ENCODE results near the gene MTMR2.
A peak's percentile ranks its signal among the peaks of the same experiment; 100 is the strongest.
"Not testable (repeated sequence)": the region's sequence is repeated elsewhere in the genome, so short reads cannot be mapped to it uniquely, and the experiment has no call there.

The MTMR2 gene

DNA sequence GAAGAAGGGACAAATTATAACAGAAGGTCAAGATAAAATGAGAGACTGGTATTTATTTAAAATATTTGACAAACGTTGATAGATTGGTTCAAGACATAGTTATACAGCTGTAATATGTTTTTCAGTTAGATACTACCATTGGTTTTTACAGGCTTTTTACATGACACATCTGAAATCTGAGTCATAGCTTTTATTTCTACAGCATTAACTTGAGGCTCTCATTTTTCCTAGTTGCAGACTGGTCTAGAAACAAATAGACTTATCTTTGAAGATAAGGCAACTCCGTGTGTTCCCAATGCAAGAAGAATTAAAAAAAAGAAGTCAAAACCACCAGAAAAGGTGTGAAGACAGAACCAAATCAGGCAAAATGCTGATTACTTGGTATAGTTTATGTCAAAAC, 102.3 kb downstream of the MTMR2 start:
- peak; percentile 48 for DNase-seq (ENCODE audit: low read depth)
- TF ChIP-seq CTCF (conservative IDR thresholded peaks at IDR 0.05; ENCODE audit: control insufficient read depth, insufficient read depth, low read depth, low read length): no peak
- H3K4me3 ChIP-seq (ENCODE audit: control insufficient read depth, low read depth, low read length): no peak overlapping the region

DNA sequence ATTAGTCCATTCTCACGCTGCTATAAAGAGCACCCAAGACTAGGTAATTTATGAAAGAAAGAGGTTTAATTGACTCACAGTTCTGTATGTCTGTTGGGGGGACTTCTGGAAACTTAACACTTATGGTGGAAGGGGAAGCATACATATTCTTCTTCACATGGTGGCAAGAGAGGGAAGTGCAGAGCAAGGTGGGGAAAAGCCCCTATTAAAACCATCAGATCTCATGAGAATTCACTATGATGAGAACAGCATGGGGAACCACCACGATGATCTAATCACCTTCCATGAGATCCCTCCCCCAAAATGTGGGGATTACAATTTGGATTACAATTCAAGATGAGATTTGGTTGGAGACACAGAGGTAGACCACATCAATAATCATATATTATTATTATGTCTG, 107.9 kb downstream of the MTMR2 start:
- no peak for DNase-seq (ENCODE audit: low read depth)
- TF ChIP-seq CTCF (conservative IDR thresholded peaks at IDR 0.05; ENCODE audit: control insufficient read depth, insufficient read depth, low read depth, low read length): no peak
- no peak overlapping the region for H3K4me3 ChIP-seq (ENCODE audit: control insufficient read depth, low read depth, low read length)

GRCh38 chr11:95811052-95811451, 112.9 kb downstream of the MTMR2 start:
- not testable (repeated sequence) for H3K4me3 ChIP-seq (ENCODE audit: control insufficient read depth, low read depth, low read length); DNase-seq (ENCODE audit: low read depth)

GRCh38 chr11:95806464-95806863, 117.4 kb downstream of the MTMR2 start:
- DNase-seq (ENCODE audit: low read depth); H3K4me3 ChIP-seq (ENCODE audit: control insufficient read depth, low read depth, low read length): not testable (repeated sequence)

DNA sequence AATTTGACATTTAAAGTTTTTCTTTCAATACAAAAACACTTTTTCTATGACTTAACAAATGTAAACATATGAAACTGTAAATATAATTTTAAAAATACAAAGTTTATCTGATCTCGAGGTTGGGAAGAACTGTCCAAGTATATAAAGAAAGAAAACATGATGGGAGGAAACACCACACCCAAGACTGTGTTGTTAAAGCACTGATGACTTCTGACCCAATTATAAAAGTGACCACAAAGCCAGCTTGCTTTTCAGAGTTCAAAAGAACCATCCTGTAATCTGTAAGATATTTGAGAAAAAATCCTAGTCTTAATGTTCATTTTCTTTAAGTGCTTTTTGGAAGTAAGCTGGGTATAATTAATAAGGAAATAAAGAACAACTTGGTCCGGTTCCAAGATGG, 118.0 kb downstream of the MTMR2 start:
- no peak for DNase-seq (ENCODE audit: low read depth)
- H3K4me3 ChIP-seq (ENCODE audit: control insufficient read depth, low read depth, low read length): no peak overlapping the region
- no peak for TF ChIP-seq CTCF (conservative IDR thresholded peaks at IDR 0.05; ENCODE audit: control insufficient read depth, insufficient read depth, low read depth, low read length)

GRCh38 chr11:95803973-95804372, 119.9 kb downstream of the MTMR2 start:
- no peak for TF ChIP-seq CTCF (conservative IDR thresholded peaks at IDR 0.05; ENCODE audit: control insufficient read depth, insufficient read depth, low read depth, low read length)
- H3K4me3 ChIP-seq (ENCODE audit: control insufficient read depth, low read depth, low read length): no peak overlapping the region
- DNase-seq (ENCODE audit: low read depth): no peak

DNA sequence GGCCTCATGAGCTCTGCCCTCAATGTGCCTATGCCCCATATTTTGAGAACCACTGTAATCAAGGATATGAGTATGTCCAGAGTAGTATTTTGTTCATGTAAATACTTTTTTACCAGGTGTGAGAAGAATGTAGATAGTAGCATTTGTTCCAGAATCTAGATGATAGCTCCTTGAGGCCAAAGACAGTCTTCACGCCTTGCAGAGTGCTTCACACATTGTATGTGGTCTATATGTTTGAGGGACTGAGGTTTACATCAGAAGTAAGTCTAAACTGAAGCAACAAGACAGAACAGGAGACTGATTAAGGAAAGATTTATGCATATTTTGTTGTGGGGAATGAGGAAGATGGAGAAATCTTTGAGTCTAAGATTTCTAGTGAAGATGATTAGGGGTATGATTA, 121.1 kb downstream of the MTMR2 start:
- no peak for DNase-seq (ENCODE audit: low read depth)
- no peak for TF ChIP-seq CTCF (conservative IDR thresholded peaks at IDR 0.05; ENCODE audit: control insufficient read depth, insufficient read depth, low read depth, low read length)
- H3K4me3 ChIP-seq (ENCODE audit: control insufficient read depth, low read depth, low read length): no peak overlapping the region

DNA sequence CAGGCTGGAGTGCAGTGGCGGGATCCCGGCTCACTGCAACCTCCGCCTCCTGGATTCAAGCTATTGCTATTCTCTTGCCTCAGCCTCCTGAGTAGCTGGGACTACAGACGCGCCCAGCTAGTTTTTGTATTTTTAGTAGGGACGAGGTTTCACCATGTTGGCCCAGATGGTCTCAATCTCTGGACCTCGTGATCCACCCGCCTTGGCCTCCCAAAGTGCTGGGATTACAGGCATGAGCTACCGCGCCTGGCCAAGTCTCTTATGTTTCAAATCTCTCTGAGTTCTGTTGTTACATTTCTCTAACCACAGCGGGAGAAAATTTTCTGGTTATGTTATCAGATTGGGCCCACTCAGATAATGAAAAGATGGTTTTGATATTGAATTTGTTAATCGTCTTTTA, 123.5 kb downstream of the MTMR2 start:
- no peak for TF ChIP-seq CTCF (conservative IDR thresholded peaks at IDR 0.05; ENCODE audit: control insufficient read depth, insufficient read depth, low read depth, low read length)
- H3K4me3 ChIP-seq (ENCODE audit: control insufficient read depth, low read depth, low read length): no peak overlapping the region
- no peak for DNase-seq (ENCODE audit: low read depth)

All from fibroblast of mammary gland (primary cell).